ENCODE results near the gene GPR173.

DNA sequence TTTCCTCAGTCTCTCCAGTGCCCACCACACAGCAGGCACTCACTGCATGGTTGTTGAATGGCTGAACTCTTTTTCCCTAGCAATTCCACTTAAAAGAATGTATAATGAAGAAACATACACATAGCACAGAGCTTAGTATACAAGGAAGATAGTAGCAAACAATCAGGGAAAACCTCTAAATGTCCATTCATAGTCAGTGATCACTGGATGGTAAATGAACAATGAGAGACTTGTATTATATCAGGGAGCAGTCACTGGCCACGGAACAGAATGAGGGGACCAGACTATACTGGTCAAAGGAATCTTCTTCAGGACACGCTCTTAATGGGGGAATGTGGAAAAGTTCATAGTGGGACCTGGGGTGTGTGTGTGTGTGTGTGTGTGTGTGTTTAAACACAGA lies 46.6 kb upstream of the GPR173 start:
- TF ChIP-seq EZH2 (IDR thresholded peaks at IDR 0.05) (no peak), POLR2AphosphoS5 (IDR thresholded peaks at IDR 0.05; ENCODE audit: borderline replicate concordance, low read depth, low read length) (no peak), FOXP2 (optimal IDR thresholded peaks at IDR 0.05; ENCODE audit: control extremely low read depth, extremely low read length, insufficient read depth) (no peak)
